Cardiac fibroblast (primary cell): Measurements from ENCODE around the gene SRI.
A peak's percentile ranks its signal among the peaks of the same experiment; 100 is the strongest.

Source experiments
- DNase-seq, 2 donors: peaks; one replicate each; pipeline versions ENCODE4 v3.0.0 to v3.0.0-alpha.2; 2010; ENCODE audit warnings: low read depth in 2 of 2
- H3K4me3 ChIP-seq, 2 donors: replicated peaks in 1 of 2; 1 replicate in 1 of 2; 2 replicates in 1 of 2; pipeline ENCODE4 v1.5.1; 2011; ENCODE audit warnings: low read depth in 2 of 2, low read length in 2 of 2, mild to moderate bottlenecking in 2 of 2, moderate library complexity in 1 of 2
- CTCF ChIP-seq: IDR thresholded peaks from one replicate; pipeline ENCODE4 v1.5.1; 2011; ENCODE audit warnings: low read depth, mild to moderate bottlenecking, low read length, inconsistent platforms

SRI gene

GRCh38 chr7:88191911-88192310 is 27.9 kb downstream of the SRI start:
- no peak for TF ChIP-seq CTCF
- DNase-seq = no peak
- no peak overlapping the region for H3K4me3 ChIP-seq

DNA sequence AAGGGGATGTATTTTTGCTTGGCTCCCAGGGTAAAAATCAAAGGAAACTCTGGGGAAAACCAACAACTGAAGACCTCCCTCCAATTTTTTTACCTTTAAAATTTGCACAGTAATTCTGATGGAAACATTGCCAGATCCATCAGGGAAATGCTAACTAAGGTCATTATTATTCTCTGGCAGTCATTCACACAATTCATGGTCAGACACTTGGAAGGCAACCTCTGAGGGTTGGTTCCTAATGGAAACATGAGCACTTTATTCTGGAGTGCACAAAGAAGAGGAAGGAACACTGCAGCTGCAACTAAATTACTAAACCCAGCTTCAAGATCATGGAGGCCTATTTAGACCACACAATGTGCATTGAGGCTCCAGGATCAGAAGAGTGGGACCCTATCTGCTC is 34.2 kb downstream of the SRI start:
- no peak for DNase-seq
- TF ChIP-seq CTCF = no peak
- no peak overlapping the region for H3K4me3 ChIP-seq

GRCh38 chr7:88184848-88185304 is 35.0 kb downstream of the SRI start:
- DNase-seq = peak; percentile 37 to 59
- no peak overlapping the region for H3K4me3 ChIP-seq

DNA sequence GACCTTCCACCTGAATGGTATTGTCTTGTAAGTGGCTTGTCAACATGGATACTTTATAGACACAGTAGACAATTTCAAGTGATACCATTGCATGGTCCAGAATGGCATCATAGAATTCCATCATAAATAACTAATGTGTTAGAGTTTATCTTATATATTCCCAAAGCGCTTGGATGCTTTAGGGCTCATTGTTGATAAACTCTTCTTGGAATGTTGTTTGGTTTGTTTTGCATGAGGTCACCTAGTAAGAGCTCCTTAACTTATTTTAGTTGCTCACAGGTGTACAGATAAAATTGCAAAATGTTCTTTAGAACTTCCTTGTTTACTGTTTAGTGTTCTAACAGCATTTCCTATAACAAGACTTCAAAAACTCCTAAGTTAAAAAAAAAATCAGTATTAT is 36.8 kb downstream of the SRI start:
- DNase-seq = no peak
- no peak for TF ChIP-seq CTCF
- no peak overlapping the region for H3K4me3 ChIP-seq

More at GRCh38 chr7:88184848-88185304, 35.0 kb downstream of the SRI start:
- TF ChIP-seq CTCF = no peak

- TF ChIP-seq CTCF = no peak
- no peak overlapping the region for H3K4me3 ChIP-seq
- DNase-seq = no peak
Observed at GRCh38 chr7:88176190-88176589, 43.6 kb downstream of the SRI start.

DNA sequence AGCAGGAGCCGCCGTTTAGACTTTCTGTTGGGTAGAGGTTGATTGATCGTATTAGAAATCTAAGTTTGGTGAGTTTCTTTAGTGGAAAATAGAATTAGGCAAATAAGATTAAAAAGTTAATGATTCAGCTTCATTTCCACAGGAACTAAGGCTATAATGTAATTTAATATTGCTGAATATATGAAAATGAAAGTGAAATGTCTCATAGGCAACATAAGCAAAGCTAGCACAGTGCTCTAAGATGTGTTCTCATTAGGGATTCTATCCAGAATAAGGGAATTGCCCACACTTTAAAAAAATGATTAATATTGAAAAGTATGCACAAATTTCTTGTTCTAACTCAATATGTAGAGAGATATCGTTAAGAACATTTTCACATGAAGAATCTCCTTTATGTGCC is 47.0 kb downstream of the SRI start:
- no peak for DNase-seq
- no peak for TF ChIP-seq CTCF
- no peak overlapping the region for H3K4me3 ChIP-seq

GRCh38 chr7:88169717-88170320 is 50.0 kb downstream of the SRI start:
- no peak overlapping the region for H3K4me3 ChIP-seq
- peak; percentile 31 to 36 for DNase-seq
- TF ChIP-seq CTCF = peak; percentile 55
